IMR-90 (cell line): ENCODE results near the gene CCDC63. TPM values are rescaled to one million over a fixed set of nuclear protein-coding genes. Genes with fewer than 3 reads are reported as not detected.

ENCODE experiments used
- ATAC-seq: fragments of 200-7000 bp; cut with Tn5 transposase; 2 replicates; pipeline ENCODE4 v1.9.1; 2020; ENCODE audit warnings: low read depth, mild to moderate bottlenecking, moderate library complexity
- BruUV-seq: library from RNA; stranded (reverse); fragments of 400-500 nt; replicated peaks from 2 replicates; lab custom pipeline; 2021; lab: Mats Ljungman, UMichigan
- CTCF ChIA-PET: fragments of 300-600 bp; formaldehyde crosslinking; extraction: SDS; loops from one replicate; lab custom pipeline; 2021; ENCODE audit warnings: antibody characterized with exemption; lab: Yijun Ruan, JAX
- POLR2A ChIA-PET: fragments of 300-600 bp; sonication (Branson Sonifier 250); formaldehyde crosslinking; loops from one replicate; lab custom pipeline; 2022; ENCODE audit warnings: antibody characterized with exemption; ENCODE audit not compliant: unreplicated experiment; lab: Charles Lee
- DNase-seq: peaks from one replicate; pipeline ENCODE4 v3.0.0; 2013
- H2AFZ ChIP-seq: replicated peaks from 2 replicates; pipeline ENCODE3; 2013; ENCODE audit warnings: low read length, mild to moderate bottlenecking; ENCODE audit not compliant: poor library complexity
- H2AK5ac ChIP-seq: 2 replicates; pipeline ENCODE4 v1.6.1; 2013; ENCODE audit warnings: low read depth, low read length, inconsistent platforms
- H2AK9ac ChIP-seq: replicated peaks from 2 replicates; pipeline ENCODE3; 2013; ENCODE audit warnings: mild to moderate bottlenecking, low read depth, low read length, moderate library complexity; ENCODE audit not compliant: poor library complexity
- H2BK120ac ChIP-seq: 2 replicates; pipeline ENCODE4 v1.6.1; 2013; ENCODE audit warnings: low read depth, low read length, inconsistent platforms
- H2BK15ac ChIP-seq: 3 replicates; pipeline ENCODE4 v1.6.1; 2013; ENCODE audit warnings: low read depth, low read length, inconsistent platforms
- H2BK20ac ChIP-seq: 2 replicates; pipeline ENCODE4 v1.6.1; 2013; ENCODE audit warnings: low read depth, mild to moderate bottlenecking, inconsistent platforms, low read length, moderate library complexity
- H2BK5ac ChIP-seq: 2 replicates; pipeline ENCODE4 v1.6.1; 2013; ENCODE audit warnings: mild to moderate bottlenecking, low read depth, low read length, inconsistent platforms; ENCODE audit not compliant: poor library complexity, severe bottlenecking
- H3K14ac ChIP-seq: replicated peaks from 2 replicates; pipeline ENCODE4 v1.6.1; 2013; ENCODE audit warnings: low read depth, low read length, inconsistent platforms
- H3K18ac ChIP-seq: 2 replicates; pipeline ENCODE4 v1.6.1; 2013; ENCODE audit warnings: low read depth, low read length, control low read depth
- H3K23ac ChIP-seq: 2 replicates; pipeline ENCODE4 v1.6.1; 2013; ENCODE audit warnings: low read depth, low read length, inconsistent platforms
- H3K27ac ChIP-seq: 2 replicates; pipeline ENCODE4 v1.5.1; 2013; ENCODE audit warnings: mild to moderate bottlenecking, control low read depth, low read length; ENCODE audit not compliant: insufficient read depth
- H3K27me3 ChIP-seq: 2 replicates; pipeline ENCODE4 v1.6.1; 2013; ENCODE audit warnings: low read length; ENCODE audit not compliant: control insufficient read depth, insufficient read depth
- H3K36me3 ChIP-seq: 2 replicates; pipeline ENCODE4 v1.6.1; 2013; ENCODE audit warnings: low read length, mixed read lengths; ENCODE audit not compliant: control insufficient read depth, insufficient read depth
- H3K4ac ChIP-seq: 2 replicates; pipeline ENCODE4 v1.6.1; 2013; ENCODE audit warnings: low read depth, low read length, inconsistent platforms
- H3K4me1 ChIP-seq: 2 replicates; pipeline ENCODE4 v1.6.1; 2013; ENCODE audit warnings: low read length, mixed read lengths; ENCODE audit not compliant: control insufficient read depth, insufficient read depth
- H3K4me2 ChIP-seq: 2 replicates; pipeline ENCODE4 v1.6.1; 2013; ENCODE audit warnings: low read depth, mild to moderate bottlenecking, control low read depth, low read length, moderate library complexity
- H3K4me3 ChIP-seq: 2 replicates; pipeline ENCODE4 v1.5.1; 2013; ENCODE audit warnings: low read depth, mild to moderate bottlenecking, control low read depth, low read length, moderate library complexity; ENCODE audit not compliant: insufficient read depth
- H3K56ac ChIP-seq: 2 replicates; pipeline ENCODE4 v1.6.1; 2013; ENCODE audit warnings: low read length, inconsistent platforms; ENCODE audit not compliant: insufficient read depth; ENCODE audit errors: extremely low read depth
- H3K79me1 ChIP-seq, 2 experiments: 2 replicates each; pipeline ENCODE4 v1.6.1; 2013; ENCODE audit warnings: low read length in 2 of 2, inconsistent platforms in 1 of 2, low read depth in 1 of 2
- H3K9ac ChIP-seq: 2 replicates; pipeline ENCODE4 v1.6.1; 2013; ENCODE audit warnings: low read depth, low read length, control low read depth
- H3K9me1 ChIP-seq: 2 replicates; pipeline ENCODE4 v1.6.1; 2013; ENCODE audit warnings: low read length, inconsistent platforms; ENCODE audit not compliant: insufficient read depth
- H3K9me3 ChIP-seq: 2 replicates; pipeline ENCODE4 v1.6.1; 2013; ENCODE audit warnings: low read length; ENCODE audit not compliant: control insufficient read depth, insufficient read depth
- H4K20me1 ChIP-seq: 2 replicates; pipeline ENCODE4 v1.6.1; 2013; ENCODE audit warnings: low read length, inconsistent platforms; ENCODE audit not compliant: insufficient read depth
- H4K5ac ChIP-seq: 2 replicates; pipeline ENCODE4 v1.6.1; 2013; ENCODE audit warnings: mild to moderate bottlenecking, low read depth, low read length, control low read depth
- H4K8ac ChIP-seq, 2 experiments: 2 replicates each; pipeline ENCODE4 v1.6.1; 2013; ENCODE audit warnings: low read depth in 2 of 2, low read length in 2 of 2, control low read depth in 1 of 2, inconsistent platforms in 1 of 2
- H4K91ac ChIP-seq: 2 replicates; pipeline ENCODE4 v1.6.1; 2013; ENCODE audit warnings: low read depth, low read length, inconsistent platforms; ENCODE audit not compliant: insufficient read depth
- CEBPB ChIP-seq: IDR thresholded peaks from 2 replicates; pipeline ENCODE4 v1.6.1; 2012; ENCODE audit warnings: low read depth, low read length, improper control_type of control experiment
- CHD1 ChIP-seq: IDR thresholded peaks from 2 replicates; pipeline ENCODE4 v1.6.1; 2012; ENCODE audit warnings: low read depth, low read length, improper control_type of control experiment
- CTCF ChIP-seq: conservative IDR thresholded peaks from 2 replicates; pipeline ENCODE4 v1.5.1; 2012; ENCODE audit warnings: mild to moderate bottlenecking, low read depth, low read length, improper control_type of control experiment
- FOS ChIP-seq: fragments of 150-350 bp; IDR thresholded peaks from 2 replicates; pipeline ENCODE4 v1.6.1; 2016; ENCODE audit warnings: low read depth, low read length
- MAZ ChIP-seq: IDR thresholded peaks from 2 replicates; pipeline ENCODE4 v1.6.1; 2012; ENCODE audit warnings: low read depth, mild to moderate bottlenecking, low read length, improper control_type of control experiment, moderate library complexity, borderline replicate concordance
- MXI1 ChIP-seq: IDR thresholded peaks from 2 replicates; pipeline ENCODE4 v1.6.1; 2012; ENCODE audit warnings: low read depth, mild to moderate bottlenecking, low read length, moderate library complexity, borderline replicate concordance
- NFE2L2 ChIP-seq: fragments of 150-350 bp; IDR thresholded peaks from 2 replicates; pipeline ENCODE4 v1.6.1; 2016; ENCODE audit warnings: low read depth, mild to moderate bottlenecking, low read length
- RAD21 ChIP-seq: IDR thresholded peaks from 2 replicates; pipeline ENCODE4 v1.6.1; 2012; ENCODE audit warnings: low read length, improper control_type of control experiment
- RCOR1 ChIP-seq: IDR thresholded peaks from 2 replicates; pipeline ENCODE4 v1.6.1; 2012; ENCODE audit warnings: mild to moderate bottlenecking, low read length, improper control_type of control experiment; ENCODE audit not compliant: insufficient replicate concordance
- RFX5 ChIP-seq: IDR thresholded peaks from 2 replicates; pipeline ENCODE4 v1.8.0; 2012; ENCODE audit warnings: low read depth, mild to moderate bottlenecking, low read length, moderate library complexity
- SMC3 ChIP-seq: fragments of 150-350 bp; IDR thresholded peaks from 2 replicates; pipeline ENCODE4 v1.6.1; 2016; ENCODE audit warnings: low read depth, mild to moderate bottlenecking, antibody characterized with exemption, low read length, moderate library complexity
- USF2 ChIP-seq: fragments of 150-350 bp; IDR thresholded peaks from 2 replicates; pipeline ENCODE4 v1.6.1; 2017; ENCODE audit warnings: mild to moderate bottlenecking, antibody characterized with exemption, low read length, low read depth
- WGBS, 2 experiments: methylation state at CpG; one replicate each; pipeline versions ENCODE4 v1.1.5 to v1.1.7; 2013; ENCODE audit warnings: missing lambda C conversion rate in 2 of 2; ENCODE audit not compliant: insufficient read length in 1 of 2; ENCODE audit errors: extremely low coverage in 2 of 2; 5-methylcytosine and 5-hydroxymethylcytosine counted together
- dilution Hi-C: fragments of 300-500 bp; cut with HindIII; formaldehyde crosslinking; loops from one replicate; pipeline ENCODE4 v1.14.3; 2018; ENCODE audit warnings: low sequenced_read_pairs; ENCODE audit not compliant: unreplicated experiment
- in situ Hi-C: fragments of 300-500 bp; cut with MboI; formaldehyde crosslinking; loops from 3 replicates; pipeline ENCODE4 v1.14.3; 2019; ENCODE audit warnings: low sequenced_read_pairs, inconsistent platforms, mixed read lengths
- intact Hi-C: fragments of 100-400 bp; cut with micrococcal nuclease; formaldehyde crosslinking; loops from 2 replicates; pipeline ENCODE4 v1.10.0; 2022
- polyA plus RNA-seq, 3 experiments: library from polyadenylated mRNA; depleted of rRNA; stranded (reverse); fragments of >200 nt; gene quantifications; 2 replicates each; pipeline ENCODE4 v1.2.3, GENCODE V29; 2012; ENCODE audit warnings: low replicate concordance in 1 of 3
- total RNA-seq: library from RNA; depleted of rRNA; stranded (reverse); fragments of >200 nt; gene quantifications from 2 replicates; pipeline ENCODE4 v1.2.3, GENCODE V29; 2012

Gene CCDC63
- total and polyA plus RNA-seq, 2 of the 4 experiments (the other 2 are of a cell fraction) = not detected

DNA sequence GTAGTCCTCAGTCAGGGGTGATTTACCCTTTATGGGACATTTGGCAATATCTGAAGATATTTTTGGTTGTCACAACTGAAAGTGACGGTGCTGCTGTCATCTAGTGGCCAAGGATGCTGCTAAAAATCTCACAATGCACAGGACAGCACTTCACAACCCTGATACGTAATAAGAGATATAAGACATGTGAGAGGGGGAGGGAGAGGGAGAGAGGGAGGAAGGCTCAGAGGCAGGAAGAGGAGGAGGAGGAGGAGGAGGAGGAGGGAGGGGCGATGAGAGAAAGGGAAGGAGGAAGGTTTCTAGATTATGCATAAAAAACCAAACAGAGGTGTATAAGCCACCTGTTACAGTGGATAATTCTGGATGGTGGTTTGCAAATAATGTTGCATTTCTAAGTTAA is 59.3 kb downstream of the CCDC63 start:
- no peaks in the 10 kb centered on the region for H4K20me1 ChIP-seq
- H3K56ac ChIP-seq = no peak overlapping the region
- no peak overlapping the region for H2AFZ ChIP-seq
- no peak overlapping the region for H4K8ac ChIP-seq
- no peak overlapping the region for H2AK5ac ChIP-seq
- H3K4me1 ChIP-seq = no peaks in the 10 kb centered on the region
- CTCF ChIA-PET = interaction anchor here (0.8 kb wide), 1 partner anchor 18 kb away, joined by 4 read pairs; no protein-coding TSS in a partner anchor
- H3K27me3 ChIP-seq = peaks cover 4% of the 10 kb centered on the region
- H3K27ac ChIP-seq = no peak overlapping the region
- H4K91ac ChIP-seq = no peak overlapping the region
- H2AK9ac ChIP-seq = no peak overlapping the region
- no peak for ATAC-seq
- intact Hi-C loops = no loop called here
- no peak overlapping the region for H3K23ac ChIP-seq
- H2BK5ac ChIP-seq = no peak overlapping the region
- H4K5ac ChIP-seq = no peak overlapping the region
- dilution Hi-C loops = no loop called here
- TF ChIP-seq MXI1 (no peak), RFX5 (no peak), RCOR1 (no peak), NFE2L2 (no peak), CEBPB (no peak), USF2 (no peak), MAZ (no peak), FOS (no peak), CTCF (no peak), RAD21 (no peak), CHD1 (no peak), SMC3 (no peak)
- no peak overlapping the region for H3K9ac ChIP-seq
- H3K4me3 ChIP-seq = no peak overlapping the region
- H3K4ac ChIP-seq = no peak overlapping the region
- H2BK120ac ChIP-seq = no peak overlapping the region
- H3K4me2 ChIP-seq = no peak overlapping the region
- no peak overlapping the region for H2BK15ac ChIP-seq
- in situ Hi-C loops = no loop called here
- no peaks in the 10 kb centered on the region for H3K9me3 ChIP-seq
- H3K14ac ChIP-seq = no peak overlapping the region
- H3K36me3 ChIP-seq = no peaks in the 10 kb centered on the region
- DNase-seq = no peak
- no TSS peak for BruUV-seq
- WGBS, 2 experiments = no CpG with 5 or more reads among the region's 3 CpGs
- POLR2A ChIA-PET = no interaction called here
- no peak overlapping the region for H3K18ac ChIP-seq
- no peaks in the 10 kb centered on the region for H3K79me1 ChIP-seq
- no peaks in the 10 kb centered on the region for H3K9me1 ChIP-seq
- H2BK20ac ChIP-seq = no peak overlapping the region
